ENCODE results near the gene KRTAP10-6.
A peak's percentile ranks its signal among the peaks of the same experiment; 100 is the strongest.
"Not testable (repeated sequence)": the region's sequence is repeated elsewhere in the genome, so short reads cannot be mapped to it uniquely, and the experiment has no call there.

Gene KRTAP10-6

DNA sequence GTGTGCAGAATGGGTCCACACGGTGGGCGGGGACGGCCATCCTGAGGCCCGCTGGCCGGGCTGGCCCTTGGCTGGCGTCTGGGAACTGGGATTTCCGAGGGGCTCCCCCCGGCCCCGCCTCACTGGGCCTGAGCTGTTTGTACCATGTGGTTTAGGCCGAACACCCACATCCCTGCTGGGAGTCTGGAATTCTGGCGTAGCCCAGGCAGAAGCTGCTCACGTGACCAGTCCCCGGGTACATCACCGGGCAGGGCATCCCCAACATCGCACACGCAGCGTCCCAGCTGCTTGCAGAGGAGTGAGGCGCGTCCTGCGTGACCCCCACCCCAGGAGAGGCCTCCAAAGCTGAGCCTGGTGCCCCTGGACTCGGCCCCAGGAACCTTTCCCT is 10.2 kb upstream of the KRTAP10-6 start:
- DNase-seq (ENCODE audit: low read depth in 2 of 2) = no peak
- TF ChIP-seq, protein P1, sequence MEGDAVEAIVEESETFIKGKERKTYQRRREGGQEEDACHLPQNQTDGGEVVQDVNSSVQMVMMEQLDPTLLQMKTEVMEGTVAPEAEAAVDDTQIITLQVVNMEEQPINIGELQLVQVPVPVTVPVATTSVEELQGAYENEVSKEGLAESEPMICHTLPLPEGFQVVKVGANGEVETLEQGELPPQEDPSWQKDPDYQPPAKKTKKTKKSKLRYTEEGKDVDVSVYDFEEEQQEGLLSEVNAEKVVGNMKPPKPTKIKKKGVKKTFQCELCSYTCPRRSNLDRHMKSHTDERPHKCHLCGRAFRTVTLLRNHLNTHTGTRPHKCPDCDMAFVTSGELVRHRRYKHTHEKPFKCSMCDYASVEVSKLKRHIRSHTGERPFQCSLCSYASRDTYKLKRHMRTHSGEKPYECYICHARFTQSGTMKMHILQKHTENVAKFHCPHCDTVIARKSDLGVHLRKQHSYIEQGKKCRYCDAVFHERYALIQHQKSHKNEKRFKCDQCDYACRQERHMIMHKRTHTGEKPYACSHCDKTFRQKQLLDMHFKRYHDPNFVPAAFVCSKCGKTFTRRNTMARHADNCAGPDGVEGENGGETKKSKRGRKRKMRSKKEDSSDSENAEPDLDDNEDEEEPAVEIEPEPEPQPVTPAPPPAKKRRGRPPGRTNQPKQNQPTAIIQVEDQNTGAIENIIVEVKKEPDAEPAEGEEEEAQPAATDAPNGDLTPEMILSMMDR (IDR thresholded peaks at IDR 0.05; ENCODE audit: low read depth, low read length) = no peak
- H3K4me3 ChIP-seq (replicated peaks in 1 of 2; ENCODE audit: low read depth in 2 of 2, low read length in 2 of 2) = no peak overlapping the region

DNA sequence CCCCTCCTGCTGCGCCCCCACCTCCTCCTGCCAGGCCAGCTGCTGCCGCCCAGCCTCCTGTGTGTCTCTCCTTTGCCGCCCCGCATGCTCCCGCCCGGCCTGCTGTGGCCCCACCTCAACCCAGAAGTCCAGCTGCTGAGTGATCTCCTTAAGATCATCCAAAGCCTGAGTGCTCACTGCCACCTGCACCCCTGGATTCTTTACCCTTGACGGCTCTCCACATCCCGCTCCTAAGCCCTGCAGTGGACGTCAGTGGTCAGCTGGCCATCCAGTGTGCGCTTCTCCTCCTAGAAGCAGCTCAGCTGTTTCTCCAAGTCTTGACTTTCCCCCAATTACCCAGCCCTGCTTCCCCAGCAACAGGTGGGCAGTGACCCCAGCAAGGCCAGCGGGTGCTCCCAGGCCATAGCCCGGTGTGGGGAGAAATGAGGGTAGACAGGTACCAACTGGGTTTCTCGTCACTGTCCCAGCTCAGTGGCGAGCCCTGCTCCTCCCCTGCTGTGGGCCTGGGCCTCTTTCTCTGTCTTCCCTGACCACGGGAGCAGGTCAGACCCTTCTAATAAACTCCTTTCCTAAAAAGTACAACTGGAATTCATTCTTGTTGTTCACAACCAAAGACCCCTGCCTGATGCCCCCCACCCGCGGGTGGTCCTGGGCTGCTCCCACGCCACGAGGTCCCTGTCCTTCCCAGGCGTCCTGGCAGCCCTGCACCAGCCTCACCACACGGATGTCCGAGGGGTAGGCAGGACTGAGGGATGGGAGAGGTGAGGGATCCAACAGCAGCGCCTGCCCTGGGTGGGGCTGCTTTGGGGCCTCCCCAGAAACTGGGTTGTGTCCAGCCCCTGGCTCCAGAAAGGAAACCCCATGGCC is 9.5 kb upstream of the KRTAP10-6 start:
- TF ChIP-seq, protein P1 (IDR thresholded peaks at IDR 0.05; ENCODE audit: low read depth, low read length) = no peak
- DNase-seq (ENCODE audit: low read depth in 2 of 2) = no peak
- H3K4me3 ChIP-seq (replicated peaks in 1 of 2; ENCODE audit: low read depth in 2 of 2, low read length in 2 of 2) = no peak overlapping the region

DNA sequence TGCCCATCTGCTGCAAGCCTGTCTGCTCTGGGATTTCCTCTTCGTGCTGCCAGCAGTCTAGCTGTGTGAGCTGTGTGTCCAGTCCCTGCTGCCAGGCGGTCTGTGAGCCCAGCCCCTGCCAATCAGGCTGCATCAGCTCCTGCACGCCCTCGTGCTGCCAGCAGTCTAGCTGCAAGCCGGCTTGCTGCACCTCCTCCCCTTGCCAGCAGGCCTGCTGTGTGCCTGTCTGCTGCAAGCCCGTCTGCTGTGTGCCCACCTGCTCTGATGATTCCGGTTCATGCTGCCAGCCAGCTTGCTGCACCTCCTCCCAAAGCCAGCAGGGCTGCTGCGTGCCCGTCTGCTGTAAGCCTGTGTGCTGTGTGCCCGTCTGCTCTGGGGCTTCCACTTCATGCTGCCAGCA is 8.8 kb upstream of the KRTAP10-6 start:
- not testable (repeated sequence) for DNase-seq (ENCODE audit: low read depth in 2 of 2); H3K4me3 ChIP-seq (replicated peaks in 1 of 2; ENCODE audit: low read depth in 2 of 2, low read length in 2 of 2)

DNA sequence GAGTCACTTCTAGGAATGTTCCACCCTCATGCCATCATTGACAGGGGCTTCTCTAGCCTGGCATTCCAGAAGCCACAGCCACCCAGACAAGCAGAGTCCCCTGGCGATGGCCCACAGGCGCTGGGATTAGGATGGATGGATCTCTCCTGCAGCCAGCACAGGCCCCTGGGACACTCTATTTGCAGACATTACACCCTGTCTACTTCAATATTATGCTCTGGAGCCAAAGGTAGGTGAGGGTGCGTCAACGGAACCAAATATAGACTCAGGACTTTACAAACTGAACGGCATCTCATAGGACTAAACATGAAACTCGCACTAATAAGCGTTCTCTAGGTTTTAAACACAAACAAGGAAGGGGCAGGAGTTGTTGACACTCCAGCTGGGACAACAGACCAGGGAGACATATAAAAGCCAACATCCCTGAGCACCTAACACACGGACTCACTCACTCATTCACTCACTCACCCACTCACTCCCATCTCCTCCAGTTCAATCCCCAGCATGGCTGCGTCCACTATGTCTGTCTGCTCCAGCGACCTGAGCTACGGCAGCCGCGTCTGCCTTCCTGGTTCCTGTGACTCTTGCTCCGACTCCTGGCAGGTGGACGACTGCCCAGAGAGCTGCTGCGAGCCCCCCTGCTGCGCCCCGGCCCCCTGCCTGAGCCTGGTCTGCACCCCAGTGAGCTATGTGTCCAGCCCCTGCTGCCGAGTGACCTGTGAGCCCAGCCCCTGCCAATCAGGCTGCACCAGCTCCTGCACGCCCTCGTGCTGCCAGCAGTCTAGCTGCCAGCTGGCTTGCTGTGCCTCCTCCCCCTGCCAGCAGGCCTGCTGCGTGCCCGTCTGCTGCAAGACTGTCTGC is 8.0 kb upstream of the KRTAP10-6 start, which contains the start of gene KRTAP10-7:
TSS of gene KRTAP10-7 (plus strand) at position 480 of the 861 bp plus-strand sequence. CDS start at position 505, 25 bp downstream.
- not testable (repeated sequence) for H3K4me3 ChIP-seq (replicated peaks in 1 of 2; ENCODE audit: low read depth in 2 of 2, low read length in 2 of 2); DNase-seq (ENCODE audit: low read depth in 2 of 2)

DNA sequence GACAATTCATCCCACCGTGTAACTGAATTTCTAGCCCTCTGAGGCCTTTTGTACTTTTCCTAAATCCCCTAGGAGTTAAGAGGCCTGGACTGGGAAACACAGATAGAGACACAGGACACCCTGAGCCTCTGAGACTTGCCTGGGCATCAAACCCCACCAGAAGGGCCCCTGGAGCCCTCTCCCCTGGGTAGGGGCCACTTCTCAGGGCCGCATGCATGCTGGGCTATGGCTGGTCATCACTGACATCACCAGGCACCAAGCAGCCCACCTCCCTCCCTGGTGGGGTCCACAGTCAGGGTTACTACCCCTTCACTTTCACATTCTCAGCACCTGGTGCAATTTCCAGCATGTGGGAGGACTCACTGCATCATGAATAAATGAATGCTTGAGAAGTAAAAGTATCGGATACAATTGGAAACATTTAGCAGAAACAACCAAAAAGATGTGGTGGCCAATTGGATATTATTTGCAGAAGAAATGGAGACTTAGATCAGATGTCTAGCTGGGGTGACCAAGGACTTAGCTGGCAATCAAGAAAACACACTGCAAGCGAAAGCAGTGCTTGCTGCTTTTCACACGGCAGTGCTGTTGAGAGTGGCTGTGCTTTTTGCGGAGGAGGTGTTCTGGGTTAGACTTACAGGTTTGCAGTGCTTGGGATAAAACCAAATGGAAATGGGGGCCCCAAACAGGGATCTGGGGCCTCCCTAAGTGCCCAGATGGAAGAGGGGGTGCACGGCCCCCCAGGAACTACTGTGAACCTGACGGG is 7.1 kb upstream of the KRTAP10-6 start:
- TF ChIP-seq, protein P1 (IDR thresholded peaks at IDR 0.05; ENCODE audit: low read depth, low read length) = no peak
- no peak overlapping the region for H3K4me3 ChIP-seq (replicated peaks in 1 of 2; ENCODE audit: low read depth in 2 of 2, low read length in 2 of 2)
- DNase-seq (ENCODE audit: low read depth in 2 of 2) = no peak

DNA sequence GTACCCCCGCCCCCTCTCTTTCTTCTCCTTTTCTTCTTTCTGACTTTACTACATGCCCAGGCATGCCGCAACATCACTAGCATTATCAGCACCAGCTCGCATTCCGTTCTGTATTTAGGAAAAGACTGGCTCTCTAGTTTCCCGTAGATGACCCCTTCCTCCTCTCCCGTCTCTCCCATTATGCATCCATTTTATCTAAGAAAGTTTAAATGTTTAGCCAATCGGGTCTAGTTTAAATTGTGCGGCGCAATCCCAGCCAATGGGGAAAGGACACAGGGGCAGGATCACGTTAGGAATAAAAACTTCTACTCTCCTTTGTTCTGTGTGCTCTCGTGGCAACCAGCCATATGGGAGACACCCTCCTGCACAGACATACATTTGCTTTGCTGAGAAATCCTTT is 5.8 kb upstream of the KRTAP10-6 start:
- H3K4me3 ChIP-seq (replicated peaks in 1 of 2; ENCODE audit: low read depth in 2 of 2, low read length in 2 of 2) = no peak overlapping the region
- TF ChIP-seq, protein P1 (IDR thresholded peaks at IDR 0.05; ENCODE audit: low read depth, low read length) = no peak
- DNase-seq (ENCODE audit: low read depth in 2 of 2) = no peak

DNA sequence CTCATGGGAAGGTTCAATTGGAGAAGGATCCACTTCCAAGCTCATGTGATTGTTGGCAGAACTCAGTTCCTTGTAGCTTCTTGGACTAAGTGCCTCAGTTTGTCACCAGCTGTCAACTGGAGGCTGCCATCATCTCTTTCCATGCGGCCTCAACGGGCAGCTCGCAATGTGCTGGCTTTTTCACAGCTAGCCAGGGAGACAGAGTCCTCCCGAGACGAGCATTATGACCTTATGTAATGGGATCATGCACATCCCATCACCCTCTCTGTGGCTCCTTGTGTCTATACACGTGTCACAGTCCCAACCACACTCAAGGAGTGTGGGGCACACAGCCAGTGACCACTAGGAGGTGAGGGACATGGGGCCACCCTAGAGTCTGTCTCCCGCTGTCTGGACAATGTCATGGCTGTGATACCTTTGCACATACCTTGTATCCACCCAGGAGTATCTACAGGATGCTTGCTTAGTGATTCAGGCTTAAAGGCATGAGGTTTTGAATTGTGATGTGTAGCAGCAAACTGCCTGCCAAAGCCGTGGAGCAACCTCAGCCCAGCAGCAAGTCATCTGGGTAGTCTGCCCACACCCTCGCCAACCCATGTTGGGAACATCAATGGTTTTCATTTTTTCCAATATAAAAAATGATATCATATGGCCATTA is 3.9 kb upstream of the KRTAP10-6 start:
- TF ChIP-seq, protein P1 (IDR thresholded peaks at IDR 0.05; ENCODE audit: low read depth, low read length) = no peak
- peak in 1 of 2 donors; percentile 18 for DNase-seq (ENCODE audit: low read depth in 2 of 2)

More for the DNA sequence above, 3.9 kb upstream of the KRTAP10-6 start:
- no peak overlapping the region for H3K4me3 ChIP-seq (replicated peaks in 1 of 2; ENCODE audit: low read depth in 2 of 2, low read length in 2 of 2)

All from cardiac fibroblast (primary cell).